CD4-positive, alpha-beta T cell treated with Interleukin-4 for 1 hour (primary cell): Measurements from ENCODE around the gene TP53TG3.
"Not testable (repeated sequence)": the region's sequence is repeated elsewhere in the genome, so short reads cannot be mapped to it uniquely, and the experiment has no call there.

ENCODE experiments used
- DNase-seq, 2 donors: peaks; one replicate each; pipeline ENCODE4 v3.0.0-alpha.2; 2020 to 2022

TP53TG3 gene

GRCh38 chr16:32676065-32676464 lies at the start of gene TP53TG3:
TP53TG3 (minus strand) TSS chr16:32676165; CDS start chr16:32676097, 68 bp downstream.
- DNase-seq: not testable (repeated sequence)

- not testable (repeated sequence) for DNase-seq
Measured at GRCh38 chr16:32650876-32651275, 25.1 kb downstream of the TP53TG3 start.

- DNase-seq: not testable (repeated sequence)
Measured at GRCh38 chr16:32647562-32647961, 28.4 kb downstream of the TP53TG3 start.

- DNase-seq: not testable (repeated sequence)
Measured at GRCh38 chr16:32646780-32647179, 29.2 kb downstream of the TP53TG3 start.

- not testable (repeated sequence) for DNase-seq
Measured at GRCh38 chr16:32646177-32646576, 29.8 kb downstream of the TP53TG3 start.

GRCh38 chr16:32645278-32645908 lies 30.6 kb downstream of the TP53TG3 start:
- DNase-seq: not testable (repeated sequence)

GRCh38 chr16:32644715-32645114 lies 31.2 kb downstream of the TP53TG3 start:
- DNase-seq: not testable (repeated sequence)

- not testable (repeated sequence) for DNase-seq
Measured at GRCh38 chr16:32637614-32638013, 38.4 kb downstream of the TP53TG3 start.

GRCh38 chr16:32632096-32632495 lies 43.9 kb downstream of the TP53TG3 start:
- not testable (repeated sequence) for DNase-seq
